HUES64 (cell line): ENCODE data around the gene DDAH1.

Source experiments
- H3K27ac ChIP-seq: 2 replicates; pipeline ENCODE4 v1.7.0; 2013; ENCODE audit warnings: low read depth, low read length, inconsistent platforms
- H3K27me3 ChIP-seq: 2 replicates; pipeline ENCODE4 v1.6.1; 2013; ENCODE audit warnings: mild to moderate bottlenecking, low read length; ENCODE audit not compliant: insufficient read depth
- H3K36me3 ChIP-seq: 2 replicates; pipeline ENCODE4 v1.6.1; 2013; ENCODE audit warnings: mild to moderate bottlenecking, low read length; ENCODE audit not compliant: insufficient read depth
- H3K4me1 ChIP-seq: 2 replicates; pipeline ENCODE4 v1.6.1; 2013; ENCODE audit warnings: mild to moderate bottlenecking, low read length, moderate library complexity; ENCODE audit not compliant: insufficient read depth
- H3K4me3 ChIP-seq: 2 replicates; pipeline ENCODE4 v1.5.1; 2013; ENCODE audit warnings: mild to moderate bottlenecking, low read length, moderate library complexity
- H3K9ac ChIP-seq: 2 replicates; pipeline ENCODE4 v1.6.1; 2013; ENCODE audit warnings: mild to moderate bottlenecking, low read depth, low read length
- H3K9me3 ChIP-seq: 2 replicates; pipeline ENCODE4 v1.6.1; 2013; ENCODE audit warnings: low read depth, low read length; ENCODE audit not compliant: insufficient read depth
- WGBS: fragments of 150-250, 120-280 bp; methylation state at CpG from one replicate; pipeline ENCODE4 v1.1.7; 2013; ENCODE audit warnings: missing lambda C conversion rate; 5-methylcytosine and 5-hydroxymethylcytosine counted together

Gene DDAH1

GRCh38 chr1:85297538-85297854 is 167.5 kb downstream of the DDAH1 start:
- no CpG with 5 or more reads among the region's 1 CpG for WGBS
- no peaks in the 10 kb centered on the region for H3K27me3 ChIP-seq
- H3K9me3 ChIP-seq: no peaks in the 10 kb centered on the region
- H3K36me3 ChIP-seq: no peaks in the 10 kb centered on the region
- no peak overlapping the region for H3K27ac ChIP-seq
- no peak overlapping the region for H3K4me3 ChIP-seq
- H3K9ac ChIP-seq: no peak overlapping the region
- H3K4me1 ChIP-seq: peaks cover 4% of the 10 kb centered on the region

- H3K4me3 ChIP-seq: no peak overlapping the region
- no peak overlapping the region for H3K27ac ChIP-seq
- peaks cover 4% of the 10 kb centered on the region for H3K4me1 ChIP-seq
- 83% methylated on average over 1 of the region's 1 CpG for WGBS
- no peaks in the 10 kb centered on the region for H3K9me3 ChIP-seq
- H3K27me3 ChIP-seq: no peaks in the 10 kb centered on the region
- no peaks in the 10 kb centered on the region for H3K36me3 ChIP-seq
- H3K9ac ChIP-seq: no peak overlapping the region
Observed at GRCh38 chr1:85296980-85297379, 168.0 kb downstream of the DDAH1 start.

- Histone ChIP-seq H3K4me3 (no peak overlapping the region), H3K9me3 (no peaks in the 10 kb centered on the region), H3K36me3 (no peaks in the 10 kb centered on the region), H3K27ac (no peak overlapping the region), H3K27me3 (no peaks in the 10 kb centered on the region), H3K9ac (no peak overlapping the region), H3K4me1 (peaks cover 4% of the 10 kb centered on the region)
- whole genome bisulfite sequencing: 94% methylated on average over 4 of the region's 4 CpGs
Observed at GRCh38 chr1:85295654-85296053, 169.3 kb downstream of the DDAH1 start.

GRCh38 chr1:85295006-85295431 is 169.9 kb downstream of the DDAH1 start:
- Histone ChIP-seq H3K4me1 (peaks cover 4% of the 10 kb centered on the region), H3K27me3 (no peaks in the 10 kb centered on the region), H3K4me3 (no peak overlapping the region), H3K9me3 (no peaks in the 10 kb centered on the region), H3K36me3 (no peaks in the 10 kb centered on the region), H3K9ac (no peak overlapping the region), H3K27ac (no peak overlapping the region)
- 85% methylated on average over 3 of the region's 3 CpGs for WGBS

- H3K27me3 ChIP-seq: no peaks in the 10 kb centered on the region
- no peak overlapping the region for H3K4me3 ChIP-seq
- no peaks in the 10 kb centered on the region for H3K9me3 ChIP-seq
- no peak overlapping the region for H3K27ac ChIP-seq
- H3K9ac ChIP-seq: no peak overlapping the region
- 100% methylated on average over 2 of the region's 2 CpGs for WGBS
- no peaks in the 10 kb centered on the region for H3K36me3 ChIP-seq
- H3K4me1 ChIP-seq: no peaks in the 10 kb centered on the region
Observed at GRCh38 chr1:85290826-85291225, 174.1 kb downstream of the DDAH1 start.

- Histone ChIP-seq H3K27me3 (no peaks in the 10 kb centered on the region), H3K9me3 (no peaks in the 10 kb centered on the region), H3K4me1 (no peaks in the 10 kb centered on the region), H3K9ac (no peak overlapping the region), H3K36me3 (no peaks in the 10 kb centered on the region), H3K4me3 (no peak overlapping the region), H3K27ac (no peak overlapping the region)
- WGBS: 85% methylated on average over 4 of the region's 4 CpGs
Observed at GRCh38 chr1:85289848-85290335, 175.1 kb downstream of the DDAH1 start.

GRCh38 chr1:85289207-85289847 is 175.6 kb downstream of the DDAH1 start:
- Histone ChIP-seq H3K27ac (no peak overlapping the region), H3K27me3 (no peaks in the 10 kb centered on the region), H3K4me1 (no peaks in the 10 kb centered on the region), H3K4me3 (no peak overlapping the region), H3K9ac (no peak overlapping the region), H3K36me3 (no peaks in the 10 kb centered on the region), H3K9me3 (peaks cover 3% of the 10 kb centered on the region; the same call in 1 of the 2 replicates)
- 88% methylated on average over 9 of the region's 9 CpGs for WGBS

GRCh38 chr1:85284202-85284601 is 180.8 kb downstream of the DDAH1 start:
- peaks cover 7% of the 10 kb centered on the region; the same call in 1 of the 2 replicates for H3K4me1 ChIP-seq
- no peaks in the 10 kb centered on the region for H3K36me3 ChIP-seq
- H3K9me3 ChIP-seq: peaks cover 4% of the 10 kb centered on the region; the same call in 1 of the 2 replicates
- no peak overlapping the region for H3K9ac ChIP-seq
- H3K27me3 ChIP-seq: no peaks in the 10 kb centered on the region
- no peak overlapping the region for H3K4me3 ChIP-seq
- WGBS: 94% methylated on average over 2 of the region's 2 CpGs
- no peak overlapping the region for H3K27ac ChIP-seq

- peaks cover 7% of the 10 kb centered on the region; the same call in 1 of the 2 replicates for H3K4me1 ChIP-seq
- H3K9me3 ChIP-seq: peaks cover 4% of the 10 kb centered on the region; the same call in 1 of the 2 replicates
- H3K4me3 ChIP-seq: no peak overlapping the region
- no peak overlapping the region for H3K9ac ChIP-seq
- no peaks in the 10 kb centered on the region for H3K36me3 ChIP-seq
- H3K27ac ChIP-seq: no peak overlapping the region
- WGBS: 91% methylated on average over 11 of the region's 11 CpGs
- H3K27me3 ChIP-seq: no peaks in the 10 kb centered on the region
Observed at GRCh38 chr1:85283475-85284199, 181.3 kb downstream of the DDAH1 start.

GRCh38 chr1:85282424-85282823 is 182.5 kb downstream of the DDAH1 start:
- H3K4me3 ChIP-seq: no peak overlapping the region
- no peak overlapping the region for H3K27ac ChIP-seq
- WGBS: 59% methylated on average over 1 of the region's 1 CpG
- H3K36me3 ChIP-seq: no peaks in the 10 kb centered on the region
- H3K27me3 ChIP-seq: no peaks in the 10 kb centered on the region
- peaks cover 7% of the 10 kb centered on the region; the same call in 1 of the 2 replicates for H3K4me1 ChIP-seq
- peaks cover 4% of the 10 kb centered on the region; the same call in 1 of the 2 replicates for H3K9me3 ChIP-seq
- no peak overlapping the region for H3K9ac ChIP-seq

GRCh38 chr1:85280636-85281035 is 184.3 kb downstream of the DDAH1 start:
- Histone ChIP-seq H3K36me3 (no peaks in the 10 kb centered on the region), H3K4me1 (peaks cover 7% of the 10 kb centered on the region; the same call in 1 of the 2 replicates), H3K27me3 (no peaks in the 10 kb centered on the region), H3K9me3 (peaks cover 4% of the 10 kb centered on the region; the same call in 1 of the 2 replicates), H3K4me3 (no peak overlapping the region), H3K9ac (no peak overlapping the region), H3K27ac (no peak overlapping the region)
- 89% methylated on average over 4 of the region's 4 CpGs for WGBS
